ENCODE measurements around the gene MCOLN1. TPM values are rescaled to one million over a fixed set of nuclear protein-coding genes. Genes with fewer than 3 reads are reported as not detected.

The MCOLN1 gene
- polyA plus RNA-seq, 1 of the 3 experiments (the other 2 are of a cell fraction): 28.4 TPM

- Histone ChIP-seq H3K9me3 (no peaks in the 10 kb centered on the region), H2AFZ (ENCODE audit: low read depth) (no peak overlapping the region), H3F3A (replicated peaks; ENCODE audit: insufficient read depth) (no peaks in the 10 kb centered on the region), H3K9ac (no peak overlapping the region), H3K36me3 (replicated peaks in 1 of 2; ENCODE audit: control insufficient read depth in 1 of 2, insufficient read depth in 2 of 2, low read length in 1 of 2) (peaks cover 0 to 3% of the 10 kb centered on the region in 2 experiments), H3K27ac (ENCODE audit: low read depth in 2 of 2, low read length in 1 of 2) (no peak overlapping the region), H3K9me2 (no peaks in the 10 kb centered on the region), H3K4me1 (ENCODE audit: control insufficient read depth in 1 of 2, insufficient read depth in 2 of 2, low read depth in 1 of 2, low read length in 1 of 2) (peaks cover 0 to 9% of the 10 kb centered on the region in 2 experiments; a peak in 2 of 4 replicates), H3K4me3 (ENCODE audit: low read depth in 2 of 2, low read length in 1 of 2) (no peak overlapping the region), H3K27me3 (ENCODE audit: insufficient read depth) (no peaks in the 10 kb centered on the region), H3K79me2 (ENCODE audit: insufficient read depth) (no peaks in the 10 kb centered on the region), H3K4me2 (no peak overlapping the region), H4K20me1 (ENCODE audit: insufficient read depth) (no peaks in the 10 kb centered on the region)
- WGBS (ENCODE audit: low lambda C conversion rate): 90% methylated on average over 27 of the region's 32 CpGs
- ChIA-PET POLR2A (no interaction called here), CTCF (no interaction called here)
- TF ChIP-seq ZBTB33 (IDR thresholded peaks at IDR 0.05; ENCODE audit: borderline replicate concordance, low read depth) (no peak), ELF1 (IDR thresholded peaks at IDR 0.05) (no peak), EP300 (IDR thresholded peaks at IDR 0.05; ENCODE audit: borderline replicate concordance in 1 of 2, low read depth in 1 of 2, low read length in 1 of 2) (no peak), NRF1 (IDR thresholded peaks at IDR 0.05; ENCODE audit: low read depth, low read length) (no peak), CHD2 (IDR thresholded peaks at IDR 0.05; ENCODE audit: low read length, partially characterized antibody) (no peak), IRF3 (IDR thresholded peaks at IDR 0.05; ENCODE audit: low read depth, low read length) (no peak), USF1 (IDR thresholded peaks at IDR 0.05; ENCODE audit: borderline replicate concordance, low read depth) (no peak), TAF1 (IDR thresholded peaks at IDR 0.05; ENCODE audit: borderline replicate concordance, low read depth, low read length) (no peak), TEAD4 (IDR thresholded peaks at IDR 0.05; ENCODE audit: borderline replicate concordance, insufficient read depth) (no peak), RFX5 (IDR thresholded peaks at IDR 0.05; ENCODE audit: low read length) (no peak), SIN3A (IDR thresholded peaks at IDR 0.05; ENCODE audit: borderline replicate concordance, low read depth, low read length) (no peak), YY1 (IDR thresholded peaks at IDR 0.05; ENCODE audit: low read depth) (no peak), FOXJ3 (CRISPR knock-in tag; IDR thresholded peaks at IDR 0.05) (no peak), USF2 (IDR thresholded peaks at IDR 0.05; ENCODE audit: borderline replicate concordance, low read depth, low read length) (no peak), FOXM1 (IDR thresholded peaks at IDR 0.05; ENCODE audit: low read depth) (no peak), REST (IDR thresholded peaks at IDR 0.05; ENCODE audit: low read depth, low read length) (no peak), PBX3 (IDR thresholded peaks at IDR 0.05) (no peak), TCF12 (IDR thresholded peaks at IDR 0.05) (no peak), CTCF (IDR thresholded peaks at IDR 0.05) (no peak)
- no peak for DNase-seq
Observed at GRCh38 chr19:7528522-7529245, 6.3 kb downstream of the MCOLN1 start.

Data from SK-N-SH (cell line).